SK-N-SH treated with all-trans-retinoic acid at 6 μM for 48 hours (cell line): ENCODE measurements around the gene CTSE.

Experiments
- ATAC-seq: fragments of 200-7000 bp; cut with Tn5 transposase; 3 replicates; pipeline ENCODE4 v1.9.1; 2020; ENCODE audit warnings: mild to moderate bottlenecking, moderate library complexity
- ARNTL ChIP-seq: fragments of 450-650 bp; formaldehyde crosslinking; IDR thresholded peaks from 2 replicates; pipeline ENCODE4 v1.5.0; 2020; ENCODE audit warnings: low read depth, mild to moderate bottlenecking, moderate library complexity, borderline replicate concordance
- BACH2 ChIP-seq: fragments of 250-450 bp; sonication (Bioruptor Pico); IDR thresholded peaks from 2 replicates; pipeline ENCODE4 v1.9.0; 2021; ENCODE audit warnings: mild to moderate bottlenecking, borderline replicate concordance
- CSDC2 ChIP-seq: fragments of 250-450 bp; sonication (Bioruptor Pico); IDR thresholded peaks from 2 replicates; pipeline ENCODE4 v1.5.0; 2020; ENCODE audit warnings: mild to moderate bottlenecking, moderate library complexity
- ESRRG ChIP-seq: fragments of 250-450 bp; sonication (Bioruptor Pico); IDR thresholded peaks from 2 replicates; pipeline ENCODE4 v1.6.1; 2021; ENCODE audit warnings: mild to moderate bottlenecking
- GLIS3 ChIP-seq: fragments of 250-450 bp; sonication (Bioruptor Pico); IDR thresholded peaks from 2 replicates; pipeline ENCODE4 v1.5.0; 2020; ENCODE audit warnings: mild to moderate bottlenecking, moderate library complexity
- ISL1 ChIP-seq: fragments of 250-450 bp; sonication (Bioruptor Pico); IDR thresholded peaks from 2 replicates; pipeline ENCODE4 v2.1.2; 2022; ENCODE audit warnings: mild to moderate bottlenecking, moderate library complexity
- OSR1 ChIP-seq: fragments of 250-450 bp; sonication (Bioruptor Pico); IDR thresholded peaks from 2 replicates; pipeline ENCODE4 v1.8.0; 2022; ENCODE audit warnings: moderate library complexity, mild to moderate bottlenecking, inconsistent platforms
- RARB ChIP-seq: fragments of 250-450 bp; sonication (Bioruptor Pico); IDR thresholded peaks from 2 replicates; pipeline ENCODE4 v1.8.0; 2021; ENCODE audit warnings: mild to moderate bottlenecking, moderate library complexity
- SNAI2 ChIP-seq: fragments of 250-450 bp; sonication (Bioruptor Pico); IDR thresholded peaks from 2 replicates; pipeline ENCODE4 v1.5.0; 2020; ENCODE audit warnings: mild to moderate bottlenecking, moderate library complexity
- TOX ChIP-seq: fragments of 250-450 bp; sonication (Bioruptor Pico); IDR thresholded peaks from 2 replicates; pipeline ENCODE4 v1.8.0; 2021; ENCODE audit warnings: mild to moderate bottlenecking, moderate library complexity, borderline replicate concordance
- ZC3H10 ChIP-seq: fragments of 250-450 bp; sonication (Bioruptor Pico); IDR thresholded peaks from 2 replicates; pipeline ENCODE4 v1.5.1; 2021; ENCODE audit warnings: mild to moderate bottlenecking, moderate library complexity
- ZFP3 ChIP-seq: fragments of 250-450 bp; sonication (Bioruptor Pico); IDR thresholded peaks from 2 replicates; pipeline ENCODE4 v1.5.0; 2020; ENCODE audit warnings: mild to moderate bottlenecking, moderate library complexity
- ZFP30 ChIP-seq: fragments of 450-650 bp; formaldehyde crosslinking; IDR thresholded peaks from 2 replicates; pipeline ENCODE4 v1.5.0; 2022; ENCODE audit warnings: mild to moderate bottlenecking, moderate library complexity
- ZNF565 ChIP-seq: fragments of 450-650 bp; formaldehyde crosslinking; conservative IDR thresholded peaks from 2 replicates; pipeline ENCODE4 v1.5.0; 2020; ENCODE audit warnings: low read depth, mild to moderate bottlenecking, moderate library complexity
- ZNF70 ChIP-seq: fragments of 450-650 bp; formaldehyde crosslinking; IDR thresholded peaks from 2 replicates; pipeline ENCODE4 v1.5.0; 2020; ENCODE audit warnings: mild to moderate bottlenecking, moderate library complexity
- TF ChIP-seq, protein P1 (sequence below): fragments of 250-450 bp; sonication (Bioruptor Pico); IDR thresholded peaks from 2 replicates; pipeline ENCODE4 v1.8.0; 2021; ENCODE audit warnings: low read depth, mild to moderate bottlenecking, moderate library complexity, borderline replicate concordance
- TF ChIP-seq, protein P2 (sequence below): fragments of 250-450 bp; sonication (Bioruptor Pico); IDR thresholded peaks from 2 replicates; pipeline ENCODE4 v1.5.1; 2021; ENCODE audit warnings: mild to moderate bottlenecking, moderate library complexity
- TF ChIP-seq, protein P3 (sequence below): fragments of 250-450 bp; sonication (Bioruptor Pico); IDR thresholded peaks from 2 replicates; pipeline ENCODE4 v1.5.1; 2020; ENCODE audit warnings: low read depth, mild to moderate bottlenecking, moderate library complexity
- TF ChIP-seq, protein P4 (sequence below): fragments of 250-450 bp; sonication (Bioruptor Pico); IDR thresholded peaks from 2 replicates; pipeline ENCODE4 v1.8.0; 2020; ENCODE audit warnings: mild to moderate bottlenecking, moderate library complexity, borderline replicate concordance
- TF ChIP-seq, protein P5 (sequence below): fragments of 250-450 bp; sonication (Bioruptor Pico); IDR thresholded peaks from 2 replicates; pipeline ENCODE4 v1.5.0; 2020; ENCODE audit warnings: mild to moderate bottlenecking, moderate library complexity

Gene CTSE

DNA sequence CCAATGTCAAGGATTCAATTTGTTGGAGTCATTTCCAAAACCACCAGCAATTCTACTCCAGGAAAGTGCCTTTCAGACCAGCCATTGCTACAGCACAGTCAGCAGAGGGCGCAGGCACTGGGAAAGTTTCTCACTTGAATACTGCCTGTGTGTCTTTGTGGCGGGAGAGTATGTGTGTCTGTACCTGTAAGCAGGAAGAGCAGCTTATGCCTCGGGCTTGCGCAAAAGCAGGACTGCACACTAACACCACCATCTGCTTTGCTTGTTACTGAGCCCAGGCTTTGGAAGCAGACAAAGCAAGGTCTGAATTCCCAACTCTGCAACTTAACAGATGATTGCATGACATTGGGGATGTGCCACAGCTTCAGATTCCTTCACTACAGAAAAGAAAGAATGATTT, 7.0 kb upstream of the CTSE start:
- ATAC-seq: peak; percentile 99

DNA sequence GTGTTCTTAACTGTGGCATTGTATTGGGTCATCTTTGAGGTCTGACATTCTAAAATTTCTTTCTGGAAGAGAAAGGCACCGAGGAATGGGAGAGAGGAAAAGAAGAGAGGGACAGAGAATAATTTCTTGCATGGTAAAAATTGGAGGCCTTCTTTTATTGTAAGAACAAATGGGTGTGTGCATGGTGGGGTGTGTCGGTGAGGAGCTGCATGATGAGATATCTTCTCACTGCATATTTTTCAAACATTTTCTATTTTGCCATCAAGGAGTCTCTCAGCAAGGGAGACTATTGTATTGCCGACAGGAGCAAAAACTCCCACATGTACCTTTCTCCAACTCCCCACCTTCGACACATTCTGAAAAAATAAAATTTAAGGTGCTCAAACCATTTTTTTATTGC, 6.5 kb upstream of the CTSE start:
- TF ChIP-seq GLIS3: no peak
- TF ChIP-seq, protein P1, sequence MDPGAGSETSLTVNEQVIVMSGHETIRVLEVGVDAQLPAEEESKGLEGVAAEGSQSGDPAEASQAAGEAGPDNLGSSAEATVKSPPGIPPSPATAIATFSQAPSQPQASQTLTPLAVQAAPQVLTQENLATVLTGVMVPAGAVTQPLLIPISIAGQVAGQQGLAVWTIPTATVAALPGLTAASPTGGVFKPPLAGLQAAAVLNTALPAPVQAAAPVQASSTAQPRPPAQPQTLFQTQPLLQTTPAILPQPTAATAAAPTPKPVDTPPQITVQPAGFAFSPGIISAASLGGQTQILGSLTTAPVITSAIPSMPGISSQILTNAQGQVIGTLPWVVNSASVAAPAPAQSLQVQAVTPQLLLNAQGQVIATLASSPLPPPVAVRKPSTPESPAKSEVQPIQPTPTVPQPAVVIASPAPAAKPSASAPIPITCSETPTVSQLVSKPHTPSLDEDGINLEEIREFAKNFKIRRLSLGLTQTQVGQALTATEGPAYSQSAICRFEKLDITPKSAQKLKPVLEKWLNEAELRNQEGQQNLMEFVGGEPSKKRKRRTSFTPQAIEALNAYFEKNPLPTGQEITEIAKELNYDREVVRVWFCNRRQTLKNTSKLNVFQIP: no peak
- no peak for TF ChIP-seq ZC3H10 (CRISPR knock-in tag)
- TF ChIP-seq, protein P2, sequence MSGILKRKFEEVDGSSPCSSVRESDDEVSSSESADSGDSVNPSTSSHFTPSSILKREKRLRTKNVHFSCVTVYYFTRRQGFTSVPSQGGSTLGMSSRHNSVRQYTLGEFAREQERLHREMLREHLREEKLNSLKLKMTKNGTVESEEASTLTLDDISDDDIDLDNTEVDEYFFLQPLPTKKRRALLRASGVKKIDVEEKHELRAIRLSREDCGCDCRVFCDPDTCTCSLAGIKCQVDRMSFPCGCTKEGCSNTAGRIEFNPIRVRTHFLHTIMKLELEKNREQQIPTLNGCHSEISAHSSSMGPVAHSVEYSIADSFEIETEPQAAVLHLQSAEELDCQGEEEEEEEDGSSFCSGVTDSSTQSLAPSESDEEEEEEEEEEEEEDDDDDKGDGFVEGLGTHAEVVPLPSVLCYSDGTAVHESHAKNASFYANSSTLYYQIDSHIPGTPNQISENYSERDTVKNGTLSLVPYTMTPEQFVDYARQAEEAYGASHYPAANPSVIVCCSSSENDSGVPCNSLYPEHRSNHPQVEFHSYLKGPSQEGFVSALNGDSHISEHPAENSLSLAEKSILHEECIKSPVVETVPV (CRISPR knock-in tag): no peak
- no peak for TF ChIP-seq OSR1 (CRISPR knock-in tag)
- ATAC-seq: no peak

More for the DNA sequence above, 7.0 kb upstream of the CTSE start:
- TF ChIP-seq RARB (CRISPR knock-in tag): no peak
- no peak for TF ChIP-seq OSR1 (CRISPR knock-in tag)
- TF ChIP-seq SNAI2 (CRISPR knock-in tag): no peak
- TF ChIP-seq, protein P3, sequence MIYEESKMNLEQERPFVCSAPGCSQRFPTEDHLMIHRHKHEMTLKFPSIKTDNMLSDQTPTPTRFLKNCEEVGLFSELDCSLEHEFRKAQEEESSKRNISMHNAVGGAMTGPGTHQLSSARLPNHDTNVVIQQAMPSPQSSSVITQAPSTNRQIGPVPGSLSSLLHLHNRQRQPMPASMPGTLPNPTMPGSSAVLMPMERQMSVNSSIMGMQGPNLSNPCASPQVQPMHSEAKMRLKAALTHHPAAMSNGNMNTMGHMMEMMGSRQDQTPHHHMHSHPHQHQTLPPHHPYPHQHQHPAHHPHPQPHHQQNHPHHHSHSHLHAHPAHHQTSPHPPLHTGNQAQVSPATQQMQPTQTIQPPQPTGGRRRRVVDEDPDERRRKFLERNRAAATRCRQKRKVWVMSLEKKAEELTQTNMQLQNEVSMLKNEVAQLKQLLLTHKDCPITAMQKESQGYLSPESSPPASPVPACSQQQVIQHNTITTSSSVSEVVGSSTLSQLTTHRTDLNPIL (CRISPR knock-in tag): no peak
- no peak for TF ChIP-seq TOX (CRISPR knock-in tag)
- no peak for TF ChIP-seq ARNTL (CRISPR knock-in tag)
- TF ChIP-seq ZNF565 (CRISPR knock-in tag): no peak
- TF ChIP-seq ZC3H10 (CRISPR knock-in tag): no peak
- no peak for TF ChIP-seq ZFP30
- no peak for TF ChIP-seq CSDC2 (CRISPR knock-in tag)
- TF ChIP-seq GLIS3: no peak

DNA sequence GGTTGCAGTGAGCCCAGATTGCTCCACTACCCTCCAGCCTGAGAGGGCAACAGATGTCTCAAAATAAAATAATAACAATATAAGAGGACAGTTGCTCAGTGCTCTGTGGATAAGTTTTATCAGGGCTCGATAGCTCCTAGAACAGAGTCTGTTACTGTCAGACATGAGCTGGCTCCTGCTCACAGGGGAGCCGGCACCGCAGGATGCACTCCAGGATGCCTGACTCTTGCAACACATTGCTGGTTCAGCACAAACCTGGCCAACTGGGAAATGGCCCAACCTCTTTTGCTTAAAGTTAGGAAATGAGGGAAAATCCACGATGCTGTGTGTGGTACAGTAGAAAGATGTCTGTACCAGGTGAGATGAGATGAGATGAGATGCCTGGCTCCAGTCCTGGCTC, 5.8 kb upstream of the CTSE start:
- TF ChIP-seq ZNF70 (CRISPR knock-in tag) (no peak), TOX (CRISPR knock-in tag) (no peak), SNAI2 (CRISPR knock-in tag) (no peak), GLIS3 (no peak), ARNTL (CRISPR knock-in tag) (no peak), BACH2 (CRISPR knock-in tag) (no peak), ISL1 (no peak), ESRRG (CRISPR knock-in tag) (no peak), ZFP3 (no peak)
- TF ChIP-seq, protein P3 (CRISPR knock-in tag): no peak
- TF ChIP-seq, protein P4, sequence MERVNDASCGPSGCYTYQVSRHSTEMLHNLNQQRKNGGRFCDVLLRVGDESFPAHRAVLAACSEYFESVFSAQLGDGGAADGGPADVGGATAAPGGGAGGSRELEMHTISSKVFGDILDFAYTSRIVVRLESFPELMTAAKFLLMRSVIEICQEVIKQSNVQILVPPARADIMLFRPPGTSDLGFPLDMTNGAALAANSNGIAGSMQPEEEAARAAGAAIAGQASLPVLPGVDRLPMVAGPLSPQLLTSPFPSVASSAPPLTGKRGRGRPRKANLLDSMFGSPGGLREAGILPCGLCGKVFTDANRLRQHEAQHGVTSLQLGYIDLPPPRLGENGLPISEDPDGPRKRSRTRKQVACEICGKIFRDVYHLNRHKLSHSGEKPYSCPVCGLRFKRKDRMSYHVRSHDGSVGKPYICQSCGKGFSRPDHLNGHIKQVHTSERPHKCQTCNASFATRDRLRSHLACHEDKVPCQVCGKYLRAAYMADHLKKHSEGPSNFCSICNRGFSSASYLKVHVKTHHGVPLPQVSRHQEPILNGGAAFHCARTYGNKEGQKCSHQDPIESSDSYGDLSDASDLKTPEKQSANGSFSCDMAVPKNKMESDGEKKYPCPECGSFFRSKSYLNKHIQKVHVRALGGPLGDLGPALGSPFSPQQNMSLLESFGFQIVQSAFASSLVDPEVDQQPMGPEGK (CRISPR knock-in tag): no peak
- TF ChIP-seq, protein P5, sequence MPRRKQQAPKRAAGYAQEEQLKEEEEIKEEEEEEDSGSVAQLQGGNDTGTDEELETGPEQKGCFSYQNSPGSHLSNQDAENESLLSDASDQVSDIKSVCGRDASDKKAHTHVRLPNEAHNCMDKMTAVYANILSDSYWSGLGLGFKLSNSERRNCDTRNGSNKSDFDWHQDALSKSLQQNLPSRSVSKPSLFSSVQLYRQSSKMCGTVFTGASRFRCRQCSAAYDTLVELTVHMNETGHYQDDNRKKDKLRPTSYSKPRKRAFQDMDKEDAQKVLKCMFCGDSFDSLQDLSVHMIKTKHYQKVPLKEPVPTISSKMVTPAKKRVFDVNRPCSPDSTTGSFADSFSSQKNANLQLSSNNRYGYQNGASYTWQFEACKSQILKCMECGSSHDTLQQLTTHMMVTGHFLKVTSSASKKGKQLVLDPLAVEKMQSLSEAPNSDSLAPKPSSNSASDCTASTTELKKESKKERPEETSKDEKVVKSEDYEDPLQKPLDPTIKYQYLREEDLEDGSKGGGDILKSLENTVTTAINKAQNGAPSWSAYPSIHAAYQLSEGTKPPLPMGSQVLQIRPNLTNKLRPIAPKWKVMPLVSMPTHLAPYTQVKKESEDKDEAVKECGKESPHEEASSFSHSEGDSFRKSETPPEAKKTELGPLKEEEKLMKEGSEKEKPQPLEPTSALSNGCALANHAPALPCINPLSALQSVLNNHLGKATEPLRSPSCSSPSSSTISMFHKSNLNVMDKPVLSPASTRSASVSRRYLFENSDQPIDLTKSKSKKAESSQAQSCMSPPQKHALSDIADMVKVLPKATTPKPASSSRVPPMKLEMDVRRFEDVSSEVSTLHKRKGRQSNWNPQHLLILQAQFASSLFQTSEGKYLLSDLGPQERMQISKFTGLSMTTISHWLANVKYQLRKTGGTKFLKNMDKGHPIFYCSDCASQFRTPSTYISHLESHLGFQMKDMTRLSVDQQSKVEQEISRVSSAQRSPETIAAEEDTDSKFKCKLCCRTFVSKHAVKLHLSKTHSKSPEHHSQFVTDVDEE (CRISPR knock-in tag): no peak

More for the DNA sequence above, 5.8 kb upstream of the CTSE start:
- ATAC-seq: no peak
